OCI-LY3 (cell line): ENCODE results near the gene UCP2.

ENCODE experiments used
- EZH2phosphoT487 ChIP-seq: fragments of 200-600 bp; shearing (Covaris generic); IDR thresholded peaks from 2 replicates; pipeline ENCODE4 v1.6.1; 2018; ENCODE audit warnings: antibody characterized with exemption, mixed run types, low read depth
- TF ChIP-seq, protein P1 (sequence below): fragments of 200-600, 300-600 bp; sonication (generic); IDR thresholded peaks from 2 replicates; pipeline ENCODE4 v1.5.1; 2014; ENCODE audit warnings: antibody characterized with exemption, low read length, low read depth

DNA sequence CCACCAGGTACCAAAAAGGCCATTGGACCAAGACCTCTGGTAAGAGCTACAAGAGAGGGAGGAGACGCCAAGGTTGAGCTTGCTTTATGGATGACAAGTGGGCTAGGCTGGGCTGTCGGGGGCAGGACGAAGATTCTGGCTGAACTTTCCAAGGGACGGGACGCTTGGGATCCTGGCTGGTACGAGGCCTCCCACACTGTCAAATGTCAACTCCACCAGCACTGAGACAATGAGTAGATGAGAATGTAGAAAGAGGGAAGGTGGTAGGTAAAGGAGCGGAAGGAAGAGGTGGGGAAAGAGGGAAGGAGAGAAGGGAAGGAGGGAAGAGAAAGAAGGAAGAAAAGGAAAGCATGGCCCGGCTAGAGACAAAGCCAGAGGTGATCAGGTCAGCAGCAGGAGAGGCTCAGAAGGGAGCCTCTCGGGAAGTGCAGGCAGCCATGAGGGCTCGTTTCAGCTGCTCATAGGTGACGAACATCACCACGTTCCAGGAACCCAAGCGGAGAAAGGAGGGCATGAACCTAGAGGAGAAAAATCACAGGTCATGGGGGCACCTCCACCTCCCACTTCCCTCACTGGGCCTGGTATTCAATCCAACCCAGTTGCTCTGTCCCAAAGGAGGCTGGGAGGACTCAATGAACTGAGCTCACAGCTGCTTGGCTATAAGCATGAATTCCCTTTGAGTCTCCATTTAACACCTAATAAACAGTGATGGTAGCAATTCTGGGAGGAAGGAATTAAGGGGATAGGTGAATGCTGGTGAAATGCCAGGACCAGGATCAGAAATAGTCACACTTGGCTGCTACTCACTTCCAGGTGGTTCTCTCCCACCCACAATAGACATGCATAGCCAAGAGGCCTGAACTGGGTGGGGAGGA, 7.8 kb downstream of the UCP2 start:
- TF ChIP-seq, protein P1, sequence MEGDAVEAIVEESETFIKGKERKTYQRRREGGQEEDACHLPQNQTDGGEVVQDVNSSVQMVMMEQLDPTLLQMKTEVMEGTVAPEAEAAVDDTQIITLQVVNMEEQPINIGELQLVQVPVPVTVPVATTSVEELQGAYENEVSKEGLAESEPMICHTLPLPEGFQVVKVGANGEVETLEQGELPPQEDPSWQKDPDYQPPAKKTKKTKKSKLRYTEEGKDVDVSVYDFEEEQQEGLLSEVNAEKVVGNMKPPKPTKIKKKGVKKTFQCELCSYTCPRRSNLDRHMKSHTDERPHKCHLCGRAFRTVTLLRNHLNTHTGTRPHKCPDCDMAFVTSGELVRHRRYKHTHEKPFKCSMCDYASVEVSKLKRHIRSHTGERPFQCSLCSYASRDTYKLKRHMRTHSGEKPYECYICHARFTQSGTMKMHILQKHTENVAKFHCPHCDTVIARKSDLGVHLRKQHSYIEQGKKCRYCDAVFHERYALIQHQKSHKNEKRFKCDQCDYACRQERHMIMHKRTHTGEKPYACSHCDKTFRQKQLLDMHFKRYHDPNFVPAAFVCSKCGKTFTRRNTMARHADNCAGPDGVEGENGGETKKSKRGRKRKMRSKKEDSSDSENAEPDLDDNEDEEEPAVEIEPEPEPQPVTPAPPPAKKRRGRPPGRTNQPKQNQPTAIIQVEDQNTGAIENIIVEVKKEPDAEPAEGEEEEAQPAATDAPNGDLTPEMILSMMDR, result no peak
- no peak for TF ChIP-seq EZH2phosphoT487
